Stimulated activated CD4-positive, alpha-beta T cell treated with anti-CD3 and anti-CD28 coated beads, Interleukin-2, amount 100 ng/mL, for 24 hours (primary cell): ENCODE measurements around the gene ARHGEF16.

Experiments used
- DNase-seq, 2 donors: peaks; one replicate each; pipeline ENCODE4 v3.0.0-alpha.2; 2020

The ARHGEF16 gene

DNA sequence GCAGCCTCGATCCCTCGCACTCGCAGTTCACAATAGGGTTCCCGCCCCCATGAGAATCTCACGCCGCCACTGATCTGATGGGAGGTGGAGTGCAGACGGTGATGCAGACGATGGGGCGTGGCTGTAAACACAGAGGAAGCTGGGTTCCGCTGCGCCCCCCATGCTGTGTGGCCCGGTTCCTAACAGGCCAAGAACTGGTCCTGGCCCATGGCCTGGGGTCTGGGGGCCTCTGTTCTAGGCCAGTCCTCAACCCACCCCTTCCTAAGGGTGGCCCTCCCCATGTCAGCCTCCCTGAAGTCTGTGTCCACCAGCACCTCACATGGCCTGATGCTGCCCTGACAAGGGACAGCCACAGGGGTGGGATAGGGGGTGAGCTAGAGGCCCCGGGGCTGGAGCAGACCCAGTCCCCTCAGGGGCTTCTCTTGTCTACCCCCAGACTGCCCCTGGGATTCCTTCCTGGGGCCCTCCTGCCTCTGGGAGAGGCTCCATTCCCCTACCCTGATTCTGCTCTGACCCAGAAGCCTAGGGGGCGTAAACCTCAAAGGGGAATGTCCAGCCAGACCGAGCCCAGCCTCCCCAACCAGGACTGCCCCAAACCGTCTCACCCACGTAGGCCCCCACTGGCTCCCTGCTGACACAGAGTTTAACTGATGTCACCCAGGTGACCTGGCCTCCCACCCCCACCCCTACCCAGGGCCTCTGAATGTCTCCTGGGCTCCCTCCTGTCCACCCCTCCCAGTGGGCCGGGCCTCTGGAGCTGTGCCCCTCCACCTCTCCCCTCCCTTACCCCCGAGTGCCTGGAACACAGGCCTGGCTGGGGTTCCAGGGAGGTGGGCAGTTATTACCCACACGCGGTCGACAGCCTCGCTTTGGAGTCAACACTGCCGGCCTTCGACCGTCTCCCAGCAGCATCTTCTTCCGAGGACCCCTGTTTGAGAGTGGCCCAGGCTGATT is 14.8 kb upstream of the ARHGEF16 start:
- no peak for DNase-seq

GRCh38 chr1:3440300-3440681 is 14.2 kb upstream of the ARHGEF16 start:
- no peak for DNase-seq

- no peak for DNase-seq
Observed at GRCh38 chr1:3440711-3441409, 13.6 kb upstream of the ARHGEF16 start.

GRCh38 chr1:3441410-3441847 is 13.0 kb upstream of the ARHGEF16 start:
- DNase-seq: no peak

DNA sequence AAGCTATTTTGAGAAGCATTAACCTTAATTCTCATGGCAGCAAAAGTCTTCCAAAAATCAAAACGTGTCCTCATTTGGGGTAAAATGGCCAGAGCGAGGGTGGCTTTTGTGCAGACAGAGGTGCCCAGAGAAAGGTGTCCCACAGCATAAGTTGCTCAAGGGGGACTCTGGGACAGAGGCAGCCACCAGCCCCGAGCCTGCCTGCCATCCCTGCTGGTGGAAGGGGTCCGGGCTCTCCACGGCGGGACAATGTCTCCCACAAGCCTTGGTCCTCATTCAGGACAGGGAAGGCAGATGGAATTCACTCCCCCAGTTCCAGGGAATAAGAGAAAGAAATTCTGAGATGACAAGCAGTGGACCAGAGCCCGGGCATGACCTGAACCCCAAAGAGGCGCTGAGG is 12.6 kb upstream of the ARHGEF16 start:
- no peak for DNase-seq

DNA sequence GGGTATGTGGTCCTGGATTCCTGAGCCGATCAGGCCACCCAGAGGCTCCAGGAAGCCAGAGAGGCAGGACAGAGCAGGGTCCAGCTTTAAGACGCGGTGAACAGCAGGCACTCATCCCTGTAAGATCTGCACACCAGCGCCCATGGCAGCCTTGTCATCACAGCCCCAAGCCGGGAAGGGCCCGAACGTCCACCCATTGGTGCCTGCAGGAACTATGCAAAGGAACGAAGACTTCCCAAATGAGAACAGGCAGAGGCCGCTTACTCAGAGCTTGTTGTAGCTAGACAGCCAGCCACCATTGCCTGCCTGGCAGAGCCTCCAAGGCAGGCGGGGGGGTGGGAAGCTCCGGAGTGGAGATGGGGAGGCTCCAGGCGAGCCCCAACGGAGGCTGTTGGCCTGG is 12.1 kb upstream of the ARHGEF16 start:
- DNase-seq: no peak

DNA sequence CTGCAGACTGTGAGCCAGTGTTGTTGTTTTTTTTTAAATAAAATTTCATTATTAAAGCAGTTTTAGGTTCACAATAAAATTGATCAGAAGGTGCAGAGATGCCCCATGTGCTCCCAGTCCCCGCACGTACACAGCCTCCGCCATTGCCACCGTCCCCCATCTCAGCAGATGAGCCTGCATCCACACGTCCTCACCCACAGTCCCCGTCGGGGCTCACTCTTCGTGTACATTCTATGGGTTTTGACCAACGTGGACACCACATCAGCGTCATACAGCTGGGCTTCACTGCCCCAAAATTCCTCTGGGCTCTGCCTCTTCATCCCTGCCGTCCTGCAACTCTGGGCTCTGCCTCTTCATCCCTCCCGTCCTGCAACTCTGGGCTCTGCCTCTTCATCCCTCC is 11.6 kb upstream of the ARHGEF16 start:
- DNase-seq: no peak

- DNase-seq: no peak
Observed at GRCh38 chr1:3443807-3444206, 10.7 kb upstream of the ARHGEF16 start.

GRCh38 chr1:3444298-3444697 is 10.2 kb upstream of the ARHGEF16 start:
- DNase-seq: no peak

- no peak for DNase-seq
Observed at GRCh38 chr1:3444736-3445135, 9.7 kb upstream of the ARHGEF16 start.

DNA sequence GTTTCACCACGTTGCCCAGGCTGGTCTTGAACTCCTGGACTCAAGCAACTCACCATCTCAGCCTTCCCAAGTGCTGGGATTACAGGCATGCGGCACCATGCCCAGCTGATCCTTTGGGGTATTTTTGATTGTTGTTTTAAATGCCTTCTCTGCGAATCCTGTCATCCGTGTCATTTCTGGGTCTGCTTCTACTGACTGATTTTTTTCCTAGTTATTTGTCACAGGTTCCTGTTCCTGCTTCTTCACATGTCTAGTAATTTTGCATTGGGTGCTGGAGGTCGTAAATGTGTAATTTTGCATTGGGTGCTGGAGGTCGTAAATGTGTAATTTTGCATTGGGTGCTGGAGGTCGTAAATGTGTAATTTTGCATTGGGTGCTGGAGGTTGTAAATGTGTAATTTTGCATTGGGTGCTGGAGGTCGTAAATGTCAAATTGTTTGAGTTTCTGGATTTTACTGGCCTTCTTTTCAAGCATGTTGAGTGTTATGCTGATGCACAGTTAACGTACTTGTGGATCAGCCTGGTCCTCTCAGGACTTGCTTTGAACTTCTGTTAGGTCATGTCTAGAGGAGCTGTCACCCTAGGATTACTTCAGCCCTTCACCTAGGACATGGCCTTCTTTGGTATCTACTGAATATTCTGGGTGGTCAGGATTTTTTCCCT is 4.1 kb upstream of the ARHGEF16 start:
- DNase-seq: no peak

GRCh38 chr1:3450983-3451382 is 3.5 kb upstream of the ARHGEF16 start:
- DNase-seq: no peak

- no peak for DNase-seq
Observed at GRCh38 chr1:3451994-3452865, 2.2 kb upstream of the ARHGEF16 start.

GRCh38 chr1:3452866-3453175 is 1.6 kb upstream of the ARHGEF16 start:
- DNase-seq: no peak

DNA sequence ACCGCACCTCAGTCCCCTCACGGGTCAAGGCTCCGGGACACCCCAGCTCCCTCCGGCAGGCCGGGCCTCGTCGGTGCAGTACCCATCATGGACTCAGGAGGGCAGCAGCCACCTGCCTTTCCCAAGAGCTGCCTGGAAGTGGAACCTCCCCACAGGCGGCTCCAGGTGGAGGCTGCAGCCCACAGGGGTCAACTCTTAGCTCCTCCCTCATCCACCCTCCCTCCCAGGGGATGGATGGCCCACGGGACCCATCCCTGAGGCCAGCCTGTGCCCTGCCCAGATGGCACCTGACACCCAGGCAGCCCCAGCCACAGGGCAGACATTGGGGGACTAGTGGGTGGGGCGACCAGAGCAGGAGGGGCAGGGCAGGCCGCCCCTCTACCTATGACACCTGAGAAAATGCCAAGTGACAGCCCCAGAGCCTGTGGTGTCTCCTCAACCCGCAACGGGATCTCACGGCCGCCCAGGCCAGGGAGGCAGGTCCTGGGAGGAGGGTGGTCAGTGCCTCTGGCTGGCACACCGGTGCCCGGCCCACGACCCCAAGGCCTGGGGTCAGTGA is 1.2 kb upstream of the ARHGEF16 start:
- peak; percentile 79 to 82 for DNase-seq

DNA sequence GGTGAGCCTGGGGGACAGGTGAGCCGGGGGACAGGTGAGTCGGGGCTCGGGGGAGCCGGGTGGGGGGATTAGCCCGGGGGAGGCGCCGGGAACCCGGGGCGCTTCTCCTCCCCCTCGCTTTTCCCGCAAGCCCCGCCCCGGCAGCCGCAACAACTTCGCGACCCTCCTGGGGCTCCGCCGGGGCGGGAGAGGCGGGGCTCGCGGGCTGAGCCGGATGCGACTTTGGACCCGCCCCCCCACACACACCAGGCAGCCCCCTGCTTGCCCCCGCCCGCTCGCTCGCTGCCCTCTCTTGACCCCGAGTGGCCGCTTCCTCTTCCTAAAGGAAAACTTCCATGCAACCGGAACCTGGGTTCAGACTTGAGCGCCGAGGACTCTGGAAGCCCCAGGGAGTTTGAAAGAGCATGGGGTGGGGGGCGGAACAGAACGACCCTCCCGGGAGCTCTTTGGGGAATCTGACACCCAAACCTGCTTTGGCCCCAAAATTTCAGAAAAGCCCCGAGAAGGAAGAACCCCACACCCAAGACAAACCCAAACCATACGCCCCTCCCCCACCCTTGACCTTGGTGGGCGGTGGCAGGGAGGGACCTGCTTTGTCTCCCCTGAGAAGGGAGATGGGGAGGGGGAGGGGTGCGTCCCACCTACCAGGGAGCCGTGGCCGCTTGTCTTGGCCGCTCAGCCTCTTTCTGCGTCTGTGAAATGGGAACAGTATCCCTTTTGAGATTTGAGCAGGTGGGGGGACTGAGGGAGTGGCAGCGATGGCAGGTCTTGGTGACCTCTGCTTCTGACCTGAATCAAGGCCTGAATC is 550 bp downstream of the ARHGEF16 start:
- peak in 1 of 2 donors; percentile 14 for DNase-seq

- no peak for DNase-seq
Observed at GRCh38 chr1:3455670-3456448, 1.4 kb downstream of the ARHGEF16 start.

DNA sequence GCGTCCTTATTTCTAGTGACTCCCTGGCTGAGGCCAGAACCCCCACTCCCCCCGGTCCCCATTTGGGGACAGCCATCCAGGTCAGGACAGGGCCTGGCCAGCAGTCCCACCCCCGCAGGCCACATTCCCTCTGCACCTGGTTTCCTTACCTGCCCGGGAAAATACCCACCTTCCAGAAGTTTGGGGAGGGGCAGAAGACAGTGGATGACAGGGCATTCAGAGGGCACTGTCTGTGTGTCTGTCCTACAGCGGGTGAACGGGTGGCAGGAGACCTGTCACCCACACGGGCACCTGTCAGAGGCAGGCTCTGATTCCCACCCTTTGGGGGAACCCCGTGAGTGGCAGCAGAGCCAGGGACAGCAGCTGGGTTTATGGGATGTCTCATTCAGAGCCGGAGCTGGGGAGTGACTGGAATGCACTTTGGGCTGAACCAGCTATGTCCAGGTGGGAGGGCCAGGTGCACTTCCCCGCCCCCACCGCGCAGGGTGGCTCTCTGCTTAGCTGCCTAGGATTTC is 2.0 kb downstream of the ARHGEF16 start:
- DNase-seq: no peak

DNA sequence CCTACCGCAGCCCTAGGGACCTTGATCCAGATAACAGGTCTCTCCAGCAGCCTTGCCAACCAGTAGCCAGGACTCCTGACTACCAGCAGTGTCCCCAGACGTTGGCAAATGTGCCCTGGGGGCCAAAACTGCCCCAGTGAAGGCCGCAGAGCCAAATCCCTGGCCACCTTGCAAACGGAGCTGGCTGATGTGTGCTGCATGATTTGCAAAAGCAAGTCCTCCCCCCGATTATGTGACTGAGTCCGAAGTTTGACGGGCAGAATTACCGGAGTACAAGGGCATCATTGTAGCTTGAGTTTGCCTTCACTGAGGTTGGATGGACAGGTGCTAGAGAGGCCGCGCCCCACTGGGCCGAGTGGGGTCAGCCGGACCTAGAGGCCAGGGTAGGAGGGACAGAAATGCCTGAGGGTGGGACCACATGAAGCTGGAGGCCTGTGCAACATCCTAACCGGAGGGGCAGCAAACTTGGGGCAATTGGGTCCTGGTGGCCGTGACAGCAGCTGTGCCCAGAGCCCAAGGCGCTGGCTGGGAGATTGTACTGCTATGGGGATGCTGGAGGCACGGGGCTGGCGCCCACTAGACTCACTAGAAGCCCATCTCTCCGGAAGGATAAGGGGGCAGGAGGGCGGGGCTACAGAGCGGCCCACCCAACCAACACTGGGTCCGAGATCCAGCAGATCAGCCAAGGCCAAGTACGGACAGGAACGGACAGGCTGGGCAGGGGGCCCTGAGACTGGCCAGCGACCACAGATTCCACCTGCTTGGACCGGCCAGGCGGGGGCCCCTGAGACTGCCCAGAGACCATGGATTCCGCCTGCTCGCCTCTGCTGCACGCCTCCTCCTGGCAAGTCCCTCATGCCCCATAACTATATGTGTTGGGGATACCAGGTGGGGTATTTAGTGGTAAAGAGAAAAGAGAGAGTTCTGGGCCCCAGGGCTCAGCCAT is 2.8 kb downstream of the ARHGEF16 start:
- no peak for DNase-seq
